ENCODE measurements around the gene RBM17.

Gene RBM17

DNA sequence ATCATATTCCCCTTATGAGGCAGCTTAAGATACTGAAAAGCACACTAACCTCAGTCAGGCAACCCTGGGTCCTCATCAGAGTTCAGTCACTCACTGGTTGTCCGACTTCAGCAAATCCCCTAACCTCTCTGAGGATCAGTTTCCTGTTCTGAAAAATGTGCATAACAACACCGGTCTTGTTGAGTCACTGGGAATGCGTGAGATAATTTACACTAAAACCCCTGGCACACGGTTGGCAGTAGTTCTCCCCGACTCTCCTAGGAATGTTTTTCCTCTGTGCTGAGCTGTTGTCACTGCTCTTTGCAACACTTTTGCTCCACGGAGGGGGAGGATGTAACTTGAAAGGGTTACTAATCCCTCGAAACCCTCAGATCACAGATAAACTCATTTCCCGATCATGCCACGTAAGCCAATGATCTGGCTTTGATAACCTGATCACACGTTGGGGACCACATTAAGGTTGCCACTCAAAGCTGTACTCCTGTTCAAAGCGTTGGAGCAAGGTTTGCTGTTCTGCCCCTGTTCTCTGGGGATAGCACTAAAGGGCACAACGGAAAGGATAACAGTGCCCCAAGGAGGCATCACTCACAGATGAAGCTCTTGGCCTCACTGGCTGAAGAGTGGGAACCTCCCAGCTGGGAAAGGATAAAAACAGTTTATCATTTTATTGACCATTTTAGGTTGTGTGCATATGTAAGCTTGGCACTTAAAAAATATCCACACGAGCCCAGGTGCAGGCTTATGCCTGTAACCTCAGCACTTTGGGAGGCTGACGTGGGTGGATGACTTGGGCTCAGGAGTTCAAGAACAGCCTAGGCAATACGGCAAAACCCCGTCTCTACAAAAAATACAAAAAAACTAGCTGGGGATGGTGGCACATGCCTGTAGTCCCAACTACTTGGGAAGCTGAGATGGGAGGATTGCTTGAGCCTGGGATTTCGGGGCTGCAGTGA, 5.0 kb upstream of the RBM17 start:
- no peak for DNase-seq (ENCODE audit: low read depth in 1 of 2, low spot score in 1 of 2)
- no peak overlapping the region for H3K4me3 ChIP-seq (replicated peaks; ENCODE audit: insufficient read depth, low read length)
- H3K27ac ChIP-seq (replicated peaks), result no peak overlapping the region
- no peak for TF ChIP-seq GABPA (IDR thresholded peaks at IDR 0.05; ENCODE audit: low read depth)
- TF ChIP-seq SPI1 (IDR thresholded peaks at IDR 0.05; ENCODE audit: borderline replicate concordance, low read depth), result no peak
- TF ChIP-seq, protein P1, sequence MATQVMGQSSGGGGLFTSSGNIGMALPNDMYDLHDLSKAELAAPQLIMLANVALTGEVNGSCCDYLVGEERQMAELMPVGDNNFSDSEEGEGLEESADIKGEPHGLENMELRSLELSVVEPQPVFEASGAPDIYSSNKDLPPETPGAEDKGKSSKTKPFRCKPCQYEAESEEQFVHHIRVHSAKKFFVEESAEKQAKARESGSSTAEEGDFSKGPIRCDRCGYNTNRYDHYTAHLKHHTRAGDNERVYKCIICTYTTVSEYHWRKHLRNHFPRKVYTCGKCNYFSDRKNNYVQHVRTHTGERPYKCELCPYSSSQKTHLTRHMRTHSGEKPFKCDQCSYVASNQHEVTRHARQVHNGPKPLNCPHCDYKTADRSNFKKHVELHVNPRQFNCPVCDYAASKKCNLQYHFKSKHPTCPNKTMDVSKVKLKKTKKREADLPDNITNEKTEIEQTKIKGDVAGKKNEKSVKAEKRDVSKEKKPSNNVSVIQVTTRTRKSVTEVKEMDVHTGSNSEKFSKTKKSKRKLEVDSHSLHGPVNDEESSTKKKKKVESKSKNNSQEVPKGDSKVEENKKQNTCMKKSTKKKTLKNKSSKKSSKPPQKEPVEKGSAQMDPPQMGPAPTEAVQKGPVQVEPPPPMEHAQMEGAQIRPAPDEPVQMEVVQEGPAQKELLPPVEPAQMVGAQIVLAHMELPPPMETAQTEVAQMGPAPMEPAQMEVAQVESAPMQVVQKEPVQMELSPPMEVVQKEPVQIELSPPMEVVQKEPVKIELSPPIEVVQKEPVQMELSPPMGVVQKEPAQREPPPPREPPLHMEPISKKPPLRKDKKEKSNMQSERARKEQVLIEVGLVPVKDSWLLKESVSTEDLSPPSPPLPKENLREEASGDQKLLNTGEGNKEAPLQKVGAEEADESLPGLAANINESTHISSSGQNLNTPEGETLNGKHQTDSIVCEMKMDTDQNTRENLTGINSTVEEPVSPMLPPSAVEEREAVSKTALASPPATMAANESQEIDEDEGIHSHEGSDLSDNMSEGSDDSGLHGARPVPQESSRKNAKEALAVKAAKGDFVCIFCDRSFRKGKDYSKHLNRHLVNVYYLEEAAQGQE (IDR thresholded peaks at IDR 0.05; ENCODE audit: insufficient replicate concordance, low read depth), result no peak
- TF ChIP-seq, protein P2, sequence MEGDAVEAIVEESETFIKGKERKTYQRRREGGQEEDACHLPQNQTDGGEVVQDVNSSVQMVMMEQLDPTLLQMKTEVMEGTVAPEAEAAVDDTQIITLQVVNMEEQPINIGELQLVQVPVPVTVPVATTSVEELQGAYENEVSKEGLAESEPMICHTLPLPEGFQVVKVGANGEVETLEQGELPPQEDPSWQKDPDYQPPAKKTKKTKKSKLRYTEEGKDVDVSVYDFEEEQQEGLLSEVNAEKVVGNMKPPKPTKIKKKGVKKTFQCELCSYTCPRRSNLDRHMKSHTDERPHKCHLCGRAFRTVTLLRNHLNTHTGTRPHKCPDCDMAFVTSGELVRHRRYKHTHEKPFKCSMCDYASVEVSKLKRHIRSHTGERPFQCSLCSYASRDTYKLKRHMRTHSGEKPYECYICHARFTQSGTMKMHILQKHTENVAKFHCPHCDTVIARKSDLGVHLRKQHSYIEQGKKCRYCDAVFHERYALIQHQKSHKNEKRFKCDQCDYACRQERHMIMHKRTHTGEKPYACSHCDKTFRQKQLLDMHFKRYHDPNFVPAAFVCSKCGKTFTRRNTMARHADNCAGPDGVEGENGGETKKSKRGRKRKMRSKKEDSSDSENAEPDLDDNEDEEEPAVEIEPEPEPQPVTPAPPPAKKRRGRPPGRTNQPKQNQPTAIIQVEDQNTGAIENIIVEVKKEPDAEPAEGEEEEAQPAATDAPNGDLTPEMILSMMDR (IDR thresholded peaks at IDR 0.05; ENCODE audit: insufficient read depth, low read length), result no peak
- TF ChIP-seq POLR2AphosphoS5 (IDR thresholded peaks at IDR 0.05; ENCODE audit: low read depth), result no peak
- no peaks in the 10 kb centered on the region for H3K27me3 ChIP-seq (ENCODE audit: insufficient read depth, poor library complexity, severe bottlenecking)

DNA sequence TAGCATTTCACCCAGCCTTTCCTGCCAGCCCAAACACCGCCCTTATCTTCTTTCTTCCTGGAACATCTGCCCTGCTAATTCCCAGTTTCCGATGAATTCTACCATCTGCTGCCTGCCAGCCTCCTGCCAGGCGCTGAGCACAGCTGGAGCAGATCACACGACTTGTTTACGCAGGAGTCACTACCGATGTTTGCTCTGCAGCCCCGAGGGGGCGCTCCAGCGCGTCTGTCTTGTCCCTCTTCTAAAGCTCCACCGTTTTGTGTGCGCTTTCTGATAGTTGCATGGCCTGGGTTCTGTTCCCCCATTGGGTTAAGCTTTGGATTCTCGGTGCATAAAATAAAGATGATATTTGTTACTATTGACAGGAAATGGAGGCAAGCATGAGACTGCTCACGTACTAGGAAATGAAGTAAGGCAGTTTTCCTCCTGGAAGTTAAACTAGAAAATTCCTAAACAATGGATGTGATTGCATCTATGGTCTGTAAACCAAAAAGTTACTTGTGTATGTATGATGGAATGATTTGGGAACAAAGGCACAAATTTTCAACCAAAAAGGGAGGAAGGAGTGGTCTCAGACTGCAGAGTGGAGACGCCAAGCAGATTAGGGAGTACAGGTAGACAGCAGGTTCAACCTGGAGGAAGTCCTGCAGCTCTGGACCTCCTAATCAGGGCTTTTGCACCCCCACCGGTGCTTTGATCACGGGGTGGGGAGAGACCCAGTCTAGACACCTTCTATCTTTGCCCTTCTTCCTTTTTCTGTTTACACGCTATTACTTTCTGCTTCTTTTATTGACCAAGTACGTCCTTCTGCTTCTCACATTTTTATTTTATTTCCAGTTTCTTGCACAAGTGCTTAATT, 2.2 kb upstream of the RBM17 start:
- Histone ChIP-seq H3K27ac (replicated peaks) (no peak overlapping the region), H3K27me3 (ENCODE audit: insufficient read depth, poor library complexity, severe bottlenecking) (no peaks in the 10 kb centered on the region), H3K4me3 (replicated peaks; ENCODE audit: insufficient read depth, low read length) (no peak overlapping the region)
- TF ChIP-seq GABPA (IDR thresholded peaks at IDR 0.05; ENCODE audit: low read depth), result no peak
- TF ChIP-seq, protein P2 (IDR thresholded peaks at IDR 0.05; ENCODE audit: insufficient read depth, low read length), result peak; percentile 52
- peak; percentile 38 to 74 for DNase-seq (ENCODE audit: low read depth in 1 of 2, low spot score in 1 of 2)

GRCh38 chr10:6089334-6090219, 743 bp downstream of the RBM17 start:
- TF ChIP-seq SPI1 (IDR thresholded peaks at IDR 0.05; ENCODE audit: borderline replicate concordance, low read depth) (peak; percentile 11; the same call in 1 of the 2 replicates), POLR2AphosphoS5 (IDR thresholded peaks at IDR 0.05; ENCODE audit: low read depth) (no peak)
- TF ChIP-seq, protein P2 (IDR thresholded peaks at IDR 0.05; ENCODE audit: insufficient read depth, low read length), result no peak
- Histone ChIP-seq H3K4me3 (replicated peaks; ENCODE audit: insufficient read depth, low read length) (peak overlapping the region; percentile 75), H3K27ac (replicated peaks) (peak overlapping the region; percentile 68), H3K27me3 (ENCODE audit: insufficient read depth, poor library complexity, severe bottlenecking) (no peaks in the 10 kb centered on the region)
- DNase-seq (ENCODE audit: low read depth in 1 of 2, low spot score in 1 of 2), result no peak

GRCh38 chr10:6091630-6092029, 2.8 kb downstream of the RBM17 start:
- Histone ChIP-seq H3K27ac (replicated peaks) (no peak overlapping the region), H3K4me3 (replicated peaks; ENCODE audit: insufficient read depth, low read length) (no peak overlapping the region)
- TF ChIP-seq, protein P2 (IDR thresholded peaks at IDR 0.05; ENCODE audit: insufficient read depth, low read length), result no peak
- no peak for TF ChIP-seq SPI1 (IDR thresholded peaks at IDR 0.05; ENCODE audit: borderline replicate concordance, low read depth)
- no peak for TF ChIP-seq GABPA (IDR thresholded peaks at IDR 0.05; ENCODE audit: low read depth)
- TF ChIP-seq POLR2AphosphoS5 (IDR thresholded peaks at IDR 0.05; ENCODE audit: low read depth), result no peak
- TF ChIP-seq, protein P1 (IDR thresholded peaks at IDR 0.05; ENCODE audit: insufficient replicate concordance, low read depth), result no peak

More at GRCh38 chr10:6091630-6092029, 2.8 kb downstream of the RBM17 start:
- no peaks in the 10 kb centered on the region for H3K27me3 ChIP-seq (ENCODE audit: insufficient read depth, poor library complexity, severe bottlenecking)
- DNase-seq (ENCODE audit: low read depth in 1 of 2, low spot score in 1 of 2), result no peak

Data from HL-60 (cell line).